ENCODE results near the gene NEU2. TPM values are rescaled to one million over a fixed set of nuclear protein-coding genes. Genes with fewer than 3 reads are reported as not detected.

NEU2 gene
- total and polyA plus RNA-seq, 2 of the 13 experiments (the other 11 are each of a cell fraction or from before 2014, with no cell fraction given): not detected

DNA sequence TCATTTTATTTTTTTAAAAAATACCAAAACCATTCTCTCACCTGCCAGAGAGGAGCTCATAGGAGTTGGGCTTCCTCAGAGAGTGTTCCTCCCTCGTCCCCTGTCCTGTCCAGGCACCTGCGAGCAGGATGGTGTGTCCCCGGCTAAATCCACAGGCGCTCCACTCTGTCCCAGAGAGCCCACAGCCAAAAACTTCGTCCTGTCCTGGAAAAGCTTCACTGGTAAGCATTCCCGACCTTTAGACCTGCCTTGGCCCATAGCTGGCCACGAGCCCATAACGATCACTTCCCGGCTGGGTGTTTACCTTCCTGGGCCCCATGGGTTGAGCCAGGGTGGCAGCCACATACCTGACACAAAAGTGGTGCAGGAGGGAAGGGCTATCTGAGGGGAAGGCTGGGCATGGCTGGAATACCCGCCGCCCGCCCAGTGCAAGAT lies 19.4 kb upstream of the NEU2 start, which contains the start of gene NGEF (continued):
- TF ChIP-seq, protein P1, sequence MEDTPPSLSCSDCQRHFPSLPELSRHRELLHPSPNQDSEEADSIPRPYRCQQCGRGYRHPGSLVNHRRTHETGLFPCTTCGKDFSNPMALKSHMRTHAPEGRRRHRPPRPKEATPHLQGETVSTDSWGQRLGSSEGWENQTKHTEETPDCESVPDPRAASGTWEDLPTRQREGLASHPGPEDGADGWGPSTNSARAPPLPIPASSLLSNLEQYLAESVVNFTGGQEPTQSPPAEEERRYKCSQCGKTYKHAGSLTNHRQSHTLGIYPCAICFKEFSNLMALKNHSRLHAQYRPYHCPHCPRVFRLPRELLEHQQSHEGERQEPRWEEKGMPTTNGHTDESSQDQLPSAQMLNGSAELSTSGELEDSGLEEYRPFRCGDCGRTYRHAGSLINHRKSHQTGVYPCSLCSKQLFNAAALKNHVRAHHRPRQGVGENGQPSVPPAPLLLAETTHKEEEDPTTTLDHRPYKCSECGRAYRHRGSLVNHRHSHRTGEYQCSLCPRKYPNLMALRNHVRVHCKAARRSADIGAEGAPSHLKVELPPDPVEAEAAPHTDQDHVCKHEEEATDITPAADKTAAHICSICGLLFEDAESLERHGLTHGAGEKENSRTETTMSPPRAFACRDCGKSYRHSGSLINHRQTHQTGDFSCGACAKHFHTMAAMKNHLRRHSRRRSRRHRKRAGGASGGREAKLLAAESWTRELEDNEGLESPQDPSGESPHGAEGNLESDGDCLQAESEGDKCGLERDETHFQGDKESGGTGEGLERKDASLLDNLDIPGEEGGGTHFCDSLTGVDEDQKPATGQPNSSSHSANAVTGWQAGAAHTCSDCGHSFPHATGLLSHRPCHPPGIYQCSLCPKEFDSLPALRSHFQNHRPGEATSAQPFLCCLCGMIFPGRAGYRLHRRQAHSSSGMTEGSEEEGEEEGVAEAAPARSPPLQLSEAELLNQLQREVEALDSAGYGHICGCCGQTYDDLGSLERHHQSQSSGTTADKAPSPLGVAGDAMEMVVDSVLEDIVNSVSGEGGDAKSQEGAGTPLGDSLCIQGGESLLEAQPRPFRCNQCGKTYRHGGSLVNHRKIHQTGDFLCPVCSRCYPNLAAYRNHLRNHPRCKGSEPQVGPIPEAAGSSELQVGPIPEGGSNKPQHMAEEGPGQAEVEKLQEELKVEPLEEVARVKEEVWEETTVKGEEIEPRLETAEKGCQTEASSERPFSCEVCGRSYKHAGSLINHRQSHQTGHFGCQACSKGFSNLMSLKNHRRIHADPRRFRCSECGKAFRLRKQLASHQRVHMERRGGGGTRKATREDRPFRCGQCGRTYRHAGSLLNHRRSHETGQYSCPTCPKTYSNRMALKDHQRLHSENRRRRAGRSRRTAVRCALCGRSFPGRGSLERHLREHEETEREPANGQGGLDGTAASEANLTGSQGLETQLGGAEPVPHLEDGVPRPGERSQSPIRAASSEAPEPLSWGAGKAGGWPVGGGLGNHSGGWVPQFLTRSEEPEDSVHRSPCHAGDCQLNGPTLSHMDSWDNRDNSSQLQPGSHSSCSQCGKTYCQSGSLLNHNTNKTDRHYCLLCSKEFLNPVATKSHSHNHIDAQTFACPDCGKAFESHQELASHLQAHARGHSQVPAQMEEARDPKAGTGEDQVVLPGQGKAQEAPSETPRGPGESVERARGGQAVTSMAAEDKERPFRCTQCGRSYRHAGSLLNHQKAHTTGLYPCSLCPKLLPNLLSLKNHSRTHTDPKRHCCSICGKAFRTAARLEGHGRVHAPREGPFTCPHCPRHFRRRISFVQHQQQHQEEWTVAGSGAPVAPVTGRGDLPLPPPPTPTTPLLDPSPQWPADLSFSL (CRISPR knock-in tag; IDR thresholded peaks at IDR 0.05): no peak
- TF ChIP-seq ZNF432 (CRISPR knock-in tag; IDR thresholded peaks at IDR 0.05; ENCODE audit: borderline replicate concordance): no peak
- TF ChIP-seq SMAD9 (CRISPR knock-in tag; IDR thresholded peaks at IDR 0.05): no peak
- peak; percentile 75; the same call in 1 of the 2 replicates for TF ChIP-seq FOXA1 (IDR thresholded peaks at IDR 0.05)
- TF ChIP-seq FOXA1 (CRISPR knock-in tag; IDR thresholded peaks at IDR 0.05): peak; percentile 99
- TF ChIP-seq ZNF367 (CRISPR knock-in tag; IDR thresholded peaks at IDR 0.05; ENCODE audit: borderline replicate concordance): no peak
- no peak for TF ChIP-seq JUND (CRISPR knock-in tag; IDR thresholded peaks at IDR 0.05)
- TF ChIP-seq ZNF615 (CRISPR knock-in tag; IDR thresholded peaks at IDR 0.05; ENCODE audit: borderline replicate concordance): no peak
- peak; percentile 74 for TF ChIP-seq RAD21 (CRISPR knock-in tag; IDR thresholded peaks at IDR 0.05)
- peak; percentile 60 for TF ChIP-seq MIER2 (CRISPR knock-in tag; IDR thresholded peaks at IDR 0.05)
- TF ChIP-seq ZNF850 (CRISPR knock-in tag; conservative IDR thresholded peaks at IDR 0.05): no peak
- TF ChIP-seq ZNF18 (CRISPR knock-in tag; IDR thresholded peaks at IDR 0.05; ENCODE audit: insufficient replicate concordance): peak; percentile 40
- TF ChIP-seq ZNF335 (CRISPR knock-in tag; IDR thresholded peaks at IDR 0.05): no peak
- TF ChIP-seq ZNF737 (CRISPR knock-in tag; IDR thresholded peaks at IDR 0.05; ENCODE audit: borderline replicate concordance): no peak
- no peak for TF ChIP-seq AKAP8 (CRISPR knock-in tag; IDR thresholded peaks at IDR 0.05)
- TF ChIP-seq TRIM24 (CRISPR knock-in tag; IDR thresholded peaks at IDR 0.05): peak; percentile 56; the same call in 1 of the 2 replicates
- no peak for TF ChIP-seq HNRNPLL (IDR thresholded peaks at IDR 0.05; ENCODE audit: low read depth, low read length, poor library complexity, severe bottlenecking)
- no peak for TF ChIP-seq CBX1 (IDR thresholded peaks at IDR 0.05; ENCODE audit: low read depth)
- no peak for TF ChIP-seq RFX3 (CRISPR knock-in tag; IDR thresholded peaks at IDR 0.05)
- TF ChIP-seq ZHX1 (CRISPR knock-in tag; IDR thresholded peaks at IDR 0.05; ENCODE audit: low read depth): no peak; the same call in 1 of the 2 replicates

Data from HepG2 (cell line).